PC-9 (cell line): ENCODE data around the gene ZDHHC11. TPM values are rescaled to one million over a fixed set of nuclear protein-coding genes. Genes with fewer than 3 reads are reported as not detected.
A peak's percentile ranks its signal among the peaks of the same experiment; 100 is the strongest.
"Not testable (repeated sequence)": the region's sequence is repeated elsewhere in the genome, so short reads cannot be mapped to it uniquely, and the experiment has no call there.

Experiments used
- BruUV-seq: library from RNA; stranded (reverse); fragments of 400-500 nt; replicated peaks from 2 replicates; lab custom pipeline; 2021; lab: Mats Ljungman, UMichigan
- CTCF ChIA-PET: fragments of 300-600 bp; sonication (Branson Sonifier 250); formaldehyde crosslinking; loops from one replicate; lab custom pipeline; 2022; ENCODE audit warnings: antibody characterized with exemption; lab: Charles Lee
- POLR2A ChIA-PET: fragments of 300-600 bp; sonication (Branson Sonifier 250); formaldehyde crosslinking; loops from one replicate; lab custom pipeline; 2022; ENCODE audit warnings: antibody characterized with exemption; ENCODE audit not compliant: unreplicated experiment; lab: Charles Lee
- DNase-seq, 2 experiments: peaks; one replicate each; pipeline versions ENCODE4 v3.0.0 to v3.0.0-alpha.2; 2015 to 2022; ENCODE audit warnings: mixed read lengths in 1 of 2
- H2AFZ ChIP-seq: fragments of 200-600 bp; sonication (generic); 2 replicates; pipeline ENCODE4 v1.8.1; 2017; ENCODE audit warnings: antibody characterized with exemption
- H3F3A ChIP-seq: fragments of 200-600 bp; sonication (generic); 2 replicates; pipeline ENCODE4 v1.8.1; 2017; ENCODE audit warnings: antibody characterized with exemption, mild to moderate bottlenecking, low read depth; ENCODE audit not compliant: insufficient read depth
- H3K27ac ChIP-seq: fragments of 200-600 bp; sonication (generic); 2 replicates; pipeline ENCODE4 v1.6.1; 2016; ENCODE audit warnings: mixed run types
- H3K27me3 ChIP-seq: fragments of 200-600 bp; sonication (generic); 2 replicates; pipeline ENCODE4 v1.6.1; 2016; ENCODE audit warnings: low read depth, mixed run types; ENCODE audit not compliant: insufficient read depth
- H3K36me3 ChIP-seq: fragments of 200-600 bp; sonication (generic); 2 replicates; pipeline ENCODE4 v1.6.1; 2016; ENCODE audit warnings: low read depth, mixed run types
- H3K4me1 ChIP-seq: fragments of 200-600 bp; sonication (generic); replicated peaks from 2 replicates; pipeline ENCODE4 v1.6.1; 2016; ENCODE audit warnings: mixed run types; ENCODE audit not compliant: insufficient read depth
- H3K4me2 ChIP-seq: fragments of 200-600 bp; sonication (generic); 2 replicates; pipeline ENCODE4 v1.6.1; 2017; ENCODE audit warnings: mixed run types
- H3K4me3 ChIP-seq: fragments of 200-600 bp; sonication (generic); 2 replicates; pipeline ENCODE4 v1.6.1; 2016; ENCODE audit warnings: mixed run types
- H3K79me2 ChIP-seq: fragments of 200-600 bp; sonication (generic); 2 replicates; pipeline ENCODE4 v1.6.1; 2017; ENCODE audit warnings: low read depth, mixed run types
- H3K9me2 ChIP-seq: fragments of 200-600 bp; sonication (generic); 2 replicates; pipeline ENCODE4 v1.8.1; 2017; ENCODE audit warnings: mild to moderate bottlenecking; ENCODE audit not compliant: insufficient read depth
- H3K9me3 ChIP-seq: fragments of 200-600 bp; sonication (generic); 2 replicates; pipeline ENCODE4 v1.8.1; 2016; ENCODE audit warnings: low read depth; ENCODE audit not compliant: insufficient read depth
- H4K20me1 ChIP-seq: fragments of 200-600 bp; sonication (generic); 2 replicates; pipeline ENCODE4 v1.8.1; 2017; ENCODE audit not compliant: insufficient read depth
- intact Hi-C: fragments of 100-400 bp; cut with micrococcal nuclease; formaldehyde crosslinking; loops from one replicate; pipeline ENCODE4 v1.10.0; 2022; ENCODE audit not compliant: unreplicated experiment
- total RNA-seq: library from RNA; stranded (reverse); gene quantifications from 2 replicates; pipeline ENCODE4 v1.2.3, GENCODE V29; 2021

The ZDHHC11 gene
- total RNA-seq, 1 experiment from 2014 or later = 13.1 TPM

- H3K4me3 ChIP-seq, CTCF ChIA-PET, H3K9me3 ChIP-seq, H3K27ac ChIP-seq, H3K4me1 ChIP-seq, BruUV-seq, H3K79me2 ChIP-seq, H3F3A ChIP-seq, POLR2A ChIA-PET, H2AFZ ChIP-seq, H4K20me1 ChIP-seq, intact Hi-C loops, H3K36me3 ChIP-seq, H3K4me2 ChIP-seq, DNase-seq, H3K9me2 ChIP-seq: not testable (repeated sequence)
- peaks cover 19% of the 10 kb centered on the region for H3K27me3 ChIP-seq
Measured at GRCh38 chr5:840974-841435, 9.8 kb downstream of the ZDHHC11 start.

DNA sequence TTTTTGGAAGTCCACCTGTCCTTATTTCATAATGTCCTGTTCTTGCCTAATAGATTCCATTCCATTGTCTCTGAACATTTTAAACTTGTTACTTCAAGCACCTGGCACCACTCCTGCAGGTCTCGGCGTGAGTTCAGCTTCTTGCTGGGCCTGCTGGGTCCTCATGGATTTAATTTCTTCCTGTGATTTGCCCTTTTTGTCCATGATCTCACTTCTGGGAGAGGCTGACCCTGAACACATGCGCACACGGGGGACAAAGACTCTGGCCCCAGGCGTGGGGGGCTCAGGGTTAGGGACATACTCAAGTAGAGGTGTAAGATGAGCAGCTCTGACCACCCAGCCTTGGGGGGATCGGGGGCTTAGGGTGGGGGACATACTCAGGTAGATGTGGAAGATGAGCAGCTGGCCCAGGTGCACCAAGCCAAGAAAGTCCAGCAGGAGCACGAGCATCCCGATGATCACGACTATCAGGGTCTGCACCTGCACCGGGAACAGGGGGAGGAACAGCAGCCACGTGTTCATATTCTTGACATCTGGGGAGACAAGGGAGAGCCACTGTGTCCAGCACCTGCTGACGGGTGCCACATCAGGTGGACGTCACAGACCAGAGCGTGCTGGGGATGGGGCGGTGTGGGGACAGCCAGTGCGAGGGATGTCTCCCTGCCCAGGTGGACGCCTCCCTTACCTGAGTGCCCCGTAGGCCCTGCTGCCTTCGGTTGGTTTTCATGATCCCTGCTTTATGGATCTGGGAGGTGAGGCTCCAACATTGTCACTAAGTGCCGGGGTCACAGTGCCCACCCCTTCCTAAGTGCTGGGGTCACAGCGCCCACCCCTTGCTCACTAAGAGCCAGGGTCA, 10.4 kb downstream of the ZDHHC11 start:
- H3F3A ChIP-seq, H3K4me3 ChIP-seq, POLR2A ChIA-PET, H3K4me2 ChIP-seq, CTCF ChIA-PET, H2AFZ ChIP-seq, H3K9me3 ChIP-seq, H3K36me3 ChIP-seq, intact Hi-C loops, H3K4me1 ChIP-seq, H3K9me2 ChIP-seq, H4K20me1 ChIP-seq, H3K79me2 ChIP-seq, BruUV-seq, H3K27ac ChIP-seq: not testable (repeated sequence)
- H3K27me3 ChIP-seq = peaks cover 20% of the 10 kb centered on the region
- DNase-seq = peak in 1 of 2 experiments; percentile 65

DNA sequence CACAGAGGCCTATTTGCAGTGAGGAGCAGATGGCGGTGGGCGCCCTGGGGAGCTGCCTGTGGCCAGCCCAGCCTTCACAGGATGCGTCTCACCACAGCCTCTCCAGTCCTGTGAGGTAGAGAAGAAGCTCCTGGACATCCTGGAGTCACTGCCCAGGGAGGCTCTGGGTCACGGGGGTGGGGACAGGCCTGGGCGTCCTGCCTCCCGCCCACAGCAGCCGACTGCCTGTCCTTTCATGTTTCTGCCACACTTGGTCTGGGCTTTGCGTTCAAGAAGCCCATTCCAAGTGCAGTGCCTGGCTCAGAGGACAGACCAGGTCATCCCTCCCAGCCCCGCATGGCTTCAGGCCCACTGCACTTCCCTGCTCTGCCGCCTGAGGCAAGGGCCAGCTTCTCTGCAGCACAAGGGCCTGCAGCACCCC, 12.3 kb downstream of the ZDHHC11 start:
- H3K4me3 ChIP-seq, H3K4me2 ChIP-seq, H4K20me1 ChIP-seq, H3F3A ChIP-seq, H3K4me1 ChIP-seq, H2AFZ ChIP-seq, POLR2A ChIA-PET, H3K9me3 ChIP-seq, H3K36me3 ChIP-seq, H3K79me2 ChIP-seq, CTCF ChIA-PET, H3K9me2 ChIP-seq, BruUV-seq, intact Hi-C loops, H3K27ac ChIP-seq, DNase-seq: not testable (repeated sequence)
- peaks cover 20% of the 10 kb centered on the region for H3K27me3 ChIP-seq

DNA sequence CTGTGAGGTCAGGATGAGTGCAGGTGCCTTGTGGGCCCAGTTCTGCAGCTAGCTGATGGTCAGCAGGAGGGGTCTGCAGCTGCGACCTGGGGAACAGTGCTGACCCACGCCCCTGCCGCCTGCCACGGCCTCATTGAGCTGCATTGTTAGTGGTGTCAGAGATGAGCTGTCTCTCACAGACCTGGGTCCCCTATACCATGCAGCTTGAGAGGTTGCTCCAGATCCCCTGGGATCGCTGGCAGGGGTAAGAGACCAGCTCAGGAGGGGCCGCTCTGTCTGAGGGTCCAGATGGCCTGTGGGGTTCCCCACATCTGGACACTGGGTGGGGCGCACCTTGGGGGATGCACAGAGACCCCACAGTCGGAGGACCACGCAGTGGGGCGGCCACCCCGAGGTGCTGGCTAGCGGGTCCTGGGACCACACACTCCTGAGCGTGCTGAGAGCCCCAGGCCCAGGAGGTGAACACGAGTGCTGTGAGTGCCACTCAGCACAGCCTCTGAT, 13.1 kb downstream of the ZDHHC11 start:
- H3K36me3 ChIP-seq, DNase-seq, H4K20me1 ChIP-seq, H2AFZ ChIP-seq, H3K27ac ChIP-seq, H3K9me3 ChIP-seq, POLR2A ChIA-PET, CTCF ChIA-PET, intact Hi-C loops, H3K4me1 ChIP-seq, H3K4me2 ChIP-seq, H3K9me2 ChIP-seq, BruUV-seq, H3F3A ChIP-seq, H3K4me3 ChIP-seq, H3K79me2 ChIP-seq: not testable (repeated sequence)
- peaks cover 20% of the 10 kb centered on the region for H3K27me3 ChIP-seq

- H2AFZ ChIP-seq, H3K36me3 ChIP-seq, CTCF ChIA-PET, H3K4me1 ChIP-seq, BruUV-seq, intact Hi-C loops, H3K4me2 ChIP-seq, H3F3A ChIP-seq, H4K20me1 ChIP-seq, H3K9me3 ChIP-seq, H3K27ac ChIP-seq, H3K4me3 ChIP-seq, H3K9me2 ChIP-seq, H3K79me2 ChIP-seq: not testable (repeated sequence)
- POLR2A ChIA-PET = interaction anchor here (0.7 kb wide), 1 partner anchor 28 kb away, joined by 3 read pairs; no protein-coding TSS in a partner anchor
- peaks cover 26% of the 10 kb centered on the region for H3K27me3 ChIP-seq
- DNase-seq = peak in 1 of 2 experiments; percentile 54
Measured at GRCh38 chr5:835933-836612, 14.7 kb downstream of the ZDHHC11 start.

DNA sequence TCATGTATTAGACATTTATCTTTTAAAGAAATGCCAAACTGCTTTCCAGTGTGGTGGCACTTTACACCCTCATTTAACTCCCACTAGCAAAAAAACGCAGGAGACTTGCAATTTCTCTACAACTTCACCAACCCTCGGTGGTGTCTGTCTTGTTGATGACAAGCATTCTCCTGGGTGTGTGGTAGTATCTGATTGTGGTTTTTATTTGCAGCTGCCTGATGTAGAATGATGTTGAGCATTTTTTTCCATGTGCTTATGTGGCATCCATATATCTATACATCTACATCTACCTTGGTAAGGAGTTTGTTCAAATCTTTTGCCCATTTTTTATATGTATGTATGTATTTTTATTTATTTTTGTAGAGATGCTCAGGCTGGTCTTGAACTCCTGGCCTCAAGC, 16.8 kb downstream of the ZDHHC11 start:
- POLR2A ChIA-PET = not testable (repeated sequence)

GRCh38 chr5:828194-828593, 22.6 kb downstream of the ZDHHC11 start:
- H2AFZ ChIP-seq, H3K4me1 ChIP-seq, H3K36me3 ChIP-seq, H3F3A ChIP-seq, H3K4me3 ChIP-seq, POLR2A ChIA-PET, CTCF ChIA-PET, H4K20me1 ChIP-seq, H3K79me2 ChIP-seq, DNase-seq, H3K9me3 ChIP-seq, H3K4me2 ChIP-seq, H3K9me2 ChIP-seq, H3K27ac ChIP-seq, BruUV-seq: not testable (repeated sequence)
- H3K27me3 ChIP-seq = peaks cover 45% of the 10 kb centered on the region
- intact Hi-C loops = loop anchor here (10.0 kb wide), 1 partner anchor 153 kb away; no protein-coding TSS in a partner anchor

More for the DNA sequence above, 16.8 kb downstream of the ZDHHC11 start:
- H3K27ac ChIP-seq, H4K20me1 ChIP-seq, CTCF ChIA-PET, BruUV-seq, H3K4me2 ChIP-seq, H3K4me3 ChIP-seq, H3K9me3 ChIP-seq, intact Hi-C loops, H3K79me2 ChIP-seq, DNase-seq, H3K36me3 ChIP-seq, H3F3A ChIP-seq, H3K9me2 ChIP-seq, H3K4me1 ChIP-seq, H2AFZ ChIP-seq: not testable (repeated sequence)
- H3K27me3 ChIP-seq = peaks cover 35% of the 10 kb centered on the region
